ENCODE results near the gene ALAS2. TPM values are rescaled to one million over a fixed set of nuclear protein-coding genes. Genes with fewer than 3 reads are reported as not detected.

Gene ALAS2
- total and polyA plus RNA-seq, 2 of the 8 experiments (the other 6 are each of a cell fraction or from before 2014, with no cell fraction given), result 0.27 to 0.32 TPM

DNA sequence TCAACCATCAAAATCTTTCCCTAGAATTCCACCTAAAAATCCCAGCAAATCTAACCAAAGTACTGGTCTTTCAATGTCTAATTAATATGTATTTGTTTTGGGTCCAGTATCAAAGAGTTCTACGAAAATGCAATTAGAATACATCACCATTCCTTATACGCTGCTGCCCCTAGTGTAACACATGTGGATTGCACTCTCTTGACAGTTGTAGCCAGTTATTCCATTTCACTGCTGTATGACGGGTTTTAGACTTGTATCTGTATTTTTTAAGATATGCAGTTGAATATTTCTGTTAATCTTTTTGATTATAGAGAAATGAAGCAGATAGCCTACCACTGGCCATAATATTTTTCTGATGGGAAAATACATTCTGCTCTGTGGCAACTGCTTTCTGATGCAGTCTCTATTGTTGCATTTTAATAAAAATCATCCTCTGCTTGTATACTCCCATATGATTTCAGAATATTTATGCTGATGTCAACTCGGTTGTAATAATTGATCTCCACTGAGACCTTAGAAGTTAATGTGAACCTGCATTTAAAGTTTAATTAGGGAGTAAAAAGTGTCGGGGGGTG is 27.0 kb upstream of the ALAS2 start (continued):
- TF ChIP-seq, protein P1, sequence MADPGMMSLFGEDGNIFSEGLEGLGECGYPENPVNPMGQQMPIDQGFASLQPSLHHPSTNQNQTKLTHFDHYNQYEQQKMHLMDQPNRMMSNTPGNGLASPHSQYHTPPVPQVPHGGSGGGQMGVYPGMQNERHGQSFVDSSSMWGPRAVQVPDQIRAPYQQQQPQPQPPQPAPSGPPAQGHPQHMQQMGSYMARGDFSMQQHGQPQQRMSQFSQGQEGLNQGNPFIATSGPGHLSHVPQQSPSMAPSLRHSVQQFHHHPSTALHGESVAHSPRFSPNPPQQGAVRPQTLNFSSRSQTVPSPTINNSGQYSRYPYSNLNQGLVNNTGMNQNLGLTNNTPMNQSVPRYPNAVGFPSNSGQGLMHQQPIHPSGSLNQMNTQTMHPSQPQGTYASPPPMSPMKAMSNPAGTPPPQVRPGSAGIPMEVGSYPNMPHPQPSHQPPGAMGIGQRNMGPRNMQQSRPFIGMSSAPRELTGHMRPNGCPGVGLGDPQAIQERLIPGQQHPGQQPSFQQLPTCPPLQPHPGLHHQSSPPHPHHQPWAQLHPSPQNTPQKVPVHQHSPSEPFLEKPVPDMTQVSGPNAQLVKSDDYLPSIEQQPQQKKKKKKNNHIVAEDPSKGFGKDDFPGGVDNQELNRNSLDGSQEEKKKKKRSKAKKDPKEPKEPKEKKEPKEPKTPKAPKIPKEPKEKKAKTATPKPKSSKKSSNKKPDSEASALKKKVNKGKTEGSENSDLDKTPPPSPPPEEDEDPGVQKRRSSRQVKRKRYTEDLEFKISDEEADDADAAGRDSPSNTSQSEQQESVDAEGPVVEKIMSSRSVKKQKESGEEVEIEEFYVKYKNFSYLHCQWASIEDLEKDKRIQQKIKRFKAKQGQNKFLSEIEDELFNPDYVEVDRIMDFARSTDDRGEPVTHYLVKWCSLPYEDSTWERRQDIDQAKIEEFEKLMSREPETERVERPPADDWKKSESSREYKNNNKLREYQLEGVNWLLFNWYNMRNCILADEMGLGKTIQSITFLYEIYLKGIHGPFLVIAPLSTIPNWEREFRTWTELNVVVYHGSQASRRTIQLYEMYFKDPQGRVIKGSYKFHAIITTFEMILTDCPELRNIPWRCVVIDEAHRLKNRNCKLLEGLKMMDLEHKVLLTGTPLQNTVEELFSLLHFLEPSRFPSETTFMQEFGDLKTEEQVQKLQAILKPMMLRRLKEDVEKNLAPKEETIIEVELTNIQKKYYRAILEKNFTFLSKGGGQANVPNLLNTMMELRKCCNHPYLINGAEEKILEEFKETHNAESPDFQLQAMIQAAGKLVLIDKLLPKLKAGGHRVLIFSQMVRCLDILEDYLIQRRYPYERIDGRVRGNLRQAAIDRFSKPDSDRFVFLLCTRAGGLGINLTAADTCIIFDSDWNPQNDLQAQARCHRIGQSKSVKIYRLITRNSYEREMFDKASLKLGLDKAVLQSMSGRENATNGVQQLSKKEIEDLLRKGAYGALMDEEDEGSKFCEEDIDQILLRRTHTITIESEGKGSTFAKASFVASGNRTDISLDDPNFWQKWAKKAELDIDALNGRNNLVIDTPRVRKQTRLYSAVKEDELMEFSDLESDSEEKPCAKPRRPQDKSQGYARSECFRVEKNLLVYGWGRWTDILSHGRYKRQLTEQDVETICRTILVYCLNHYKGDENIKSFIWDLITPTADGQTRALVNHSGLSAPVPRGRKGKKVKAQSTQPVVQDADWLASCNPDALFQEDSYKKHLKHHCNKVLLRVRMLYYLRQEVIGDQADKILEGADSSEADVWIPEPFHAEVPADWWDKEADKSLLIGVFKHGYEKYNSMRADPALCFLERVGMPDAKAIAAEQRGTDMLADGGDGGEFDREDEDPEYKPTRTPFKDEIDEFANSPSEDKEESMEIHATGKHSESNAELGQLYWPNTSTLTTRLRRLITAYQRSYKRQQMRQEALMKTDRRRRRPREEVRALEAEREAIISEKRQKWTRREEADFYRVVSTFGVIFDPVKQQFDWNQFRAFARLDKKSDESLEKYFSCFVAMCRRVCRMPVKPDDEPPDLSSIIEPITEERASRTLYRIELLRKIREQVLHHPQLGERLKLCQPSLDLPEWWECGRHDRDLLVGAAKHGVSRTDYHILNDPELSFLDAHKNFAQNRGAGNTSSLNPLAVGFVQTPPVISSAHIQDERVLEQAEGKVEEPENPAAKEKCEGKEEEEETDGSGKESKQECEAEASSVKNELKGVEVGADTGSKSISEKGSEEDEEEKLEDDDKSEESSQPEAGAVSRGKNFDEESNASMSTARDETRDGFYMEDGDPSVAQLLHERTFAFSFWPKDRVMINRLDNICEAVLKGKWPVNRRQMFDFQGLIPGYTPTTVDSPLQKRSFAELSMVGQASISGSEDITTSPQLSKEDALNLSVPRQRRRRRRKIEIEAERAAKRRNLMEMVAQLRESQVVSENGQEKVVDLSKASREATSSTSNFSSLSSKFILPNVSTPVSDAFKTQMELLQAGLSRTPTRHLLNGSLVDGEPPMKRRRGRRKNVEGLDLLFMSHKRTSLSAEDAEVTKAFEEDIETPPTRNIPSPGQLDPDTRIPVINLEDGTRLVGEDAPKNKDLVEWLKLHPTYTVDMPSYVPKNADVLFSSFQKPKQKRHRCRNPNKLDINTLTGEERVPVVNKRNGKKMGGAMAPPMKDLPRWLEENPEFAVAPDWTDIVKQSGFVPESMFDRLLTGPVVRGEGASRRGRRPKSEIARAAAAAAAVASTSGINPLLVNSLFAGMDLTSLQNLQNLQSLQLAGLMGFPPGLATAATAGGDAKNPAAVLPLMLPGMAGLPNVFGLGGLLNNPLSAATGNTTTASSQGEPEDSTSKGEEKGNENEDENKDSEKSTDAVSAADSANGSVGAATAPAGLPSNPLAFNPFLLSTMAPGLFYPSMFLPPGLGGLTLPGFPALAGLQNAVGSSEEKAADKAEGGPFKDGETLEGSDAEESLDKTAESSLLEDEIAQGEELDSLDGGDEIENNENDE (IDR thresholded peaks at IDR 0.05; ENCODE audit: insufficient replicate concordance, low read length), result no peak
- TF ChIP-seq EP300 (IDR thresholded peaks at IDR 0.05; ENCODE audit: borderline replicate concordance in 1 of 2, low read depth in 2 of 2, low read length in 2 of 2) (no peak), RAD21 (IDR thresholded peaks at IDR 0.05 in 1 of 2, conservative IDR thresholded peaks at IDR 0.05 in 1 of 2; ENCODE audit: low read depth in 2 of 2, low read length in 2 of 2) (peak; percentile 73 to 77)
- TF ChIP-seq, protein P2, sequence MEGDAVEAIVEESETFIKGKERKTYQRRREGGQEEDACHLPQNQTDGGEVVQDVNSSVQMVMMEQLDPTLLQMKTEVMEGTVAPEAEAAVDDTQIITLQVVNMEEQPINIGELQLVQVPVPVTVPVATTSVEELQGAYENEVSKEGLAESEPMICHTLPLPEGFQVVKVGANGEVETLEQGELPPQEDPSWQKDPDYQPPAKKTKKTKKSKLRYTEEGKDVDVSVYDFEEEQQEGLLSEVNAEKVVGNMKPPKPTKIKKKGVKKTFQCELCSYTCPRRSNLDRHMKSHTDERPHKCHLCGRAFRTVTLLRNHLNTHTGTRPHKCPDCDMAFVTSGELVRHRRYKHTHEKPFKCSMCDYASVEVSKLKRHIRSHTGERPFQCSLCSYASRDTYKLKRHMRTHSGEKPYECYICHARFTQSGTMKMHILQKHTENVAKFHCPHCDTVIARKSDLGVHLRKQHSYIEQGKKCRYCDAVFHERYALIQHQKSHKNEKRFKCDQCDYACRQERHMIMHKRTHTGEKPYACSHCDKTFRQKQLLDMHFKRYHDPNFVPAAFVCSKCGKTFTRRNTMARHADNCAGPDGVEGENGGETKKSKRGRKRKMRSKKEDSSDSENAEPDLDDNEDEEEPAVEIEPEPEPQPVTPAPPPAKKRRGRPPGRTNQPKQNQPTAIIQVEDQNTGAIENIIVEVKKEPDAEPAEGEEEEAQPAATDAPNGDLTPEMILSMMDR (IDR thresholded peaks at IDR 0.05; ENCODE audit: control extremely low read depth in 1 of 3, insufficient read depth in 1 of 3, low read depth in 1 of 3, low read length in 3 of 3), result peak in 2 of 3 experiments; percentile 25 to 54; a peak in 2 of 4 replicates
